ENCODE results near the gene KLF18.

KLF18 gene

GRCh38 chr1:44108971-44109370 is 32.5 kb downstream of the KLF18 start:
- no peak for DNase-seq
- TF ChIP-seq POLR2A (IDR thresholded peaks at IDR 0.05; ENCODE audit: low read length) = no peak
- no peak for TF ChIP-seq GATA1 (IDR thresholded peaks at IDR 0.05; ENCODE audit: low read depth, low read length)

GRCh38 chr1:44108241-44108640 is 33.2 kb downstream of the KLF18 start:
- TF ChIP-seq GATA1 (IDR thresholded peaks at IDR 0.05; ENCODE audit: low read depth, low read length) = no peak
- TF ChIP-seq POLR2A (IDR thresholded peaks at IDR 0.05; ENCODE audit: low read length) = no peak
- no peak for DNase-seq

- no peak for TF ChIP-seq GATA1 (IDR thresholded peaks at IDR 0.05; ENCODE audit: low read depth, low read length)
- TF ChIP-seq POLR2A (IDR thresholded peaks at IDR 0.05; ENCODE audit: low read length) = no peak
- no peak for DNase-seq
Measured at GRCh38 chr1:44105810-44106209, 35.6 kb downstream of the KLF18 start.

GRCh38 chr1:44103270-44104131 is 37.9 kb downstream of the KLF18 start:
- DNase-seq = no peak
- TF ChIP-seq POLR2A (IDR thresholded peaks at IDR 0.05; ENCODE audit: low read length) (no peak), GATA1 (IDR thresholded peaks at IDR 0.05; ENCODE audit: low read depth, low read length) (no peak)

- TF ChIP-seq GATA1 (IDR thresholded peaks at IDR 0.05; ENCODE audit: low read depth, low read length) = no peak
- TF ChIP-seq POLR2A (IDR thresholded peaks at IDR 0.05; ENCODE audit: low read length) = no peak
- no peak for DNase-seq
Measured at GRCh38 chr1:44101328-44101727, 40.1 kb downstream of the KLF18 start.

GRCh38 chr1:44100183-44100868 is 41.1 kb downstream of the KLF18 start:
- no peak for DNase-seq

GRCh38 chr1:44094047-44094446 is 47.4 kb downstream of the KLF18 start:
- DNase-seq = no peak
- TF ChIP-seq GATA1 (IDR thresholded peaks at IDR 0.05; ENCODE audit: low read depth, low read length) (no peak), POLR2A (IDR thresholded peaks at IDR 0.05; ENCODE audit: low read length) (no peak)

More at GRCh38 chr1:44100183-44100868, 41.1 kb downstream of the KLF18 start:
- no peak for TF ChIP-seq GATA1 (IDR thresholded peaks at IDR 0.05; ENCODE audit: low read depth, low read length)
- TF ChIP-seq POLR2A (IDR thresholded peaks at IDR 0.05; ENCODE audit: low read length) = no peak

- peak; percentile 10 to 33 for DNase-seq
- TF ChIP-seq POLR2A (IDR thresholded peaks at IDR 0.05; ENCODE audit: low read length) = no peak
- TF ChIP-seq GATA1 (IDR thresholded peaks at IDR 0.05; ENCODE audit: low read depth, low read length) = no peak
Measured at GRCh38 chr1:44090429-44091252, 50.8 kb downstream of the KLF18 start.

GRCh38 chr1:44089371-44090048 is 51.9 kb downstream of the KLF18 start:
- DNase-seq = peak; percentile 10 to 17
- no peak for TF ChIP-seq POLR2A (IDR thresholded peaks at IDR 0.05; ENCODE audit: low read length)
- TF ChIP-seq GATA1 (IDR thresholded peaks at IDR 0.05; ENCODE audit: low read depth, low read length) = no peak
